Activated naive CD4-positive, alpha-beta T cell treated with anti-CD3 and anti-CD28 coated beads for 36 hours (primary cell): ENCODE results near the gene B4GALNT3. TPM values are rescaled to one million over a fixed set of nuclear protein-coding genes. Genes with fewer than 3 reads are reported as not detected.

Experiments
- CTCF ChIA-PET: fragments of 350-600 bp; sonication (Branson Sonifier 250); formaldehyde crosslinking; loops from one replicate; lab custom pipeline; 2021; ENCODE audit warnings: antibody characterized with exemption; lab: Charles Lee
- DNase-seq: peaks from one replicate; pipeline ENCODE4 v3.0.0-alpha.2; 2020
- H3K27ac Mint-ChIP-seq: one replicate; pipeline ENCODE4 v1.8.0; 2021; ENCODE audit warnings: mild to moderate bottlenecking, mixed read lengths
- H3K27me3 Mint-ChIP-seq: one replicate; pipeline ENCODE4 v1.8.0; 2021; ENCODE audit warnings: low read depth, mixed read lengths
- H3K36me3 Mint-ChIP-seq: one replicate; pipeline ENCODE4 v1.8.0; 2021; ENCODE audit warnings: low read depth, mixed read lengths
- H3K4me1 Mint-ChIP-seq: one replicate; pipeline ENCODE4 v1.8.0; 2021; ENCODE audit warnings: low read depth, mixed read lengths
- H3K4me3 Mint-ChIP-seq: one replicate; pipeline ENCODE4 v1.8.0; 2021; ENCODE audit warnings: mild to moderate bottlenecking, moderate library complexity, mixed read lengths
- H3K9me3 Mint-ChIP-seq: one replicate; pipeline ENCODE4 v1.8.0; 2021; ENCODE audit warnings: mixed read lengths
- intact Hi-C: fragments of 100-400 bp; cut with micrococcal nuclease; formaldehyde crosslinking; loops from one replicate; pipeline ENCODE4 v1.15.1; 2023
- total RNA-seq, 2 experiments: library from RNA; stranded (reverse); gene quantifications; one replicate each; pipeline ENCODE4 v1.2.3, GENCODE V29; 2021

The B4GALNT3 gene
- total RNA-seq, 2 experiments from 2014 or later, result 1.1 to 1.2 TPM

DNA sequence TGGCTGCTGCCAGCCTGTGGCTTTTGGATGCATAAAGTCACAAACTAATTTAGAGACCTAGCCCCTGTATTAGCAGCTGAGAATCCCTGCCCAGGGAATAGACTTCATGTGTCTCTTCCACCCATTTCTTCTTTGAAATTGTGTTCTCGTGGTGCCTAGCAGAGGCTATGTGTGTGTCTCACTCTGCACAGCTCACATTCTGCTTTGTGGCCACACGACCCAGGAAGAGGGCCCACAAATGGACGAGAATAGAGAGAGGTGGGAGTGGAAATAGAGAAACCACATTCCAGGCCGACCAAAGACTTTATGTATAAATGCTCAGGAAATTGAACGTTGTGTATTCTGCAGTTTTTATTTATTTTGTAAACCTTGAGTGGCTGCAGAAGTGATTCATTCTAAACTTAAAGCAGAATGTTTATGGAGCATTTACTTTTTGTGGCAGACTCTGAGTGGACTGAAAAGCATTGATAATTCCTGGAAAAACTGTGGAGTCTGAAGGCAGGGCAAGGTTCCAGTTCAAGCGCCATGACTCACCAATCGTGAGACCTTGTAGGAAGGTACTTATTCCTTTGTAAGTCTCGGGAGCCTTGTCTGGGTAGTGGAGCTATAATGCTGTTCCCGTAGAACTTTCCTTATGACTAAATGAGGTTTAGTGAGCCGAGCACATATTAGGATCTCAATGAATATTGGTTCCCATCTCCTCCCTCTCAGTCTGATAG is 9.1 kb downstream of the B4GALNT3 start:
- Mint-ChIP-seq H3K9me3 (no peaks in the 10 kb centered on the region), H3K27me3 (no peaks in the 10 kb centered on the region), H3K36me3 (no peaks in the 10 kb centered on the region), H3K27ac (no peak overlapping the region), H3K4me3 (no peak overlapping the region), H3K4me1 (no peaks in the 10 kb centered on the region)
- CTCF ChIA-PET, result interaction anchor here (0.7 kb wide), 1 partner anchor 79 kb away, joined by 3 read pairs; no protein-coding TSS in a partner anchor
- intact Hi-C loops, result no loop called here
- no peak for DNase-seq

DNA sequence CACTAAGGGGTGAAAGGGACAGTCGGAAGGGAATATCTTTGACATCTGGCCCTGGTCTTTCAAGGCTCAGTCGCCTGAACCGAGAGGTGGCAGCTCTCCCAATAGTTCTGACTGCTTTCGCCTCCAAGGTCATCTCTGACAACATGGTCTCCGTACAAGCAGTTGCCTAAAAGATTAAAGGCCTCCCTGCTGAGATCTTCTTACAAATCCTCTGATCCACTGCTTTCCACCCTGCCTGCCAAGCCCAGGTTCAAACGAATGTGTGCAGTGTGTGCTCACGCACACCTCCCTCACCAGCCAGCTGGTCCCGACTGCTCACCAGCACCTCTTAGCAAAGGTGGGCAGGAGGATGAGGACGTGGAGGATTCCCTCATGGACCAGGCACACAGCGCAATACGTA is 10.4 kb downstream of the B4GALNT3 start:
- H3K4me1 Mint-ChIP-seq, result no peaks in the 10 kb centered on the region
- H3K36me3 Mint-ChIP-seq, result no peaks in the 10 kb centered on the region
- CTCF ChIA-PET, result no interaction called here
- no peaks in the 10 kb centered on the region for H3K9me3 Mint-ChIP-seq
- intact Hi-C loops, result no loop called here
- DNase-seq, result no peak
- H3K27me3 Mint-ChIP-seq, result no peaks in the 10 kb centered on the region
- H3K4me3 Mint-ChIP-seq, result no peak overlapping the region
- no peak overlapping the region for H3K27ac Mint-ChIP-seq

DNA sequence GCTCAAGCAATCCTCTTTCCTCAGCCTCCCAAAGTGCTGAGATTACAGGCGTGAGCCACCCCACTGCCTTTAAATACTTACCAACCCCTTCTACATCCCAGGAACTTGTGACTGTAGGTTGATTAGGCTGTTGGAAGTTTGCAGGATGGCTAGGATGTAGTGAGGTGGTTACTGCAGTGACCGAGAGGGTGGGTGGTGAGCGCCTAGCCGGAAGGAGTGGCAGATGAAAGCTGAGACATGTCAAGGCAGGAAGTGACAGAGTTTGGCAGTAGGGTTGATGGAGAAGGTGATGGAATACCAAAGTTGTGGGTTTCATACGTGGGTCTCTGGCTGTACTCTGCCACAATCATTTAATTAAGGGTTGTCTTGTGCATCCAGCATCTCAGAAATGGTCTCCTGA is 13.5 kb downstream of the B4GALNT3 start:
- CTCF ChIA-PET, result no interaction called here
- no peak for DNase-seq
- intact Hi-C loops, result no loop called here
- no peaks in the 10 kb centered on the region for H3K4me1 Mint-ChIP-seq
- H3K4me3 Mint-ChIP-seq, result no peak overlapping the region
- H3K27ac Mint-ChIP-seq, result no peak overlapping the region
- peaks cover 2% of the 10 kb centered on the region for H3K27me3 Mint-ChIP-seq
- no peaks in the 10 kb centered on the region for H3K9me3 Mint-ChIP-seq
- H3K36me3 Mint-ChIP-seq, result no peaks in the 10 kb centered on the region

DNA sequence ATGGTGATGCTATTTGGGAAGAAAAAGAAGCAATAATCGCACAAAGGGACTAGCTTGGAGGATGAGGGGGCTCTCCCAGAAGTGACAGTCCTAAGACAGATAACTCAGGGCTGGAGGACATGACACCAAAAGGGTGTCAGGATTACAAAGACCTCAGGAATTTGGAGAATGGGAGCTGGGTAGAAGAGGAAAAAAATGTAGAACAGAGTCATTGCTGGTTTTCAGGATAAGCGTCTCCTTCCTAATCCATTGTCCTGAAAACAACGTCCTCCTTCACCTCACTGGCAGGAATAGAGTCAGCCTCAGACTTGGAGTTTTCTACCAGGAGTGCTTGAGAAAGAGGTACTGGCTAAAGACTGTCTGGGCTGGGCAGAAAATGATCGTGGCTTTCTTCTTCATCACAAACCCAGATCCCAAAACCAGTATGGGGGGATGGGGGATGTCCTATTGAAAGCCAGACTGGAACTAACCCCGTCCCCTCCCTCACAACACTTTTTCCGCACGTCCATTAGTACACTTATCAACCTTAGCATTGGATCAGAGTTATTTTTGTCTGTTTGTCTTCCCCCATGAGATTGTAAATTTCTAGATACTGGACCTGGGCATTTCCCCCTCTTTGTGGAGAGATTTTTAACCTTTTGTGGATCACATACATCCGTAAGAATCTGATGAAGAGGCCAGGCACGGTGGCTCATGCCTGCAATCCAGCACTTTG is 14.3 kb downstream of the B4GALNT3 start:
- DNase-seq, result no peak
- no peaks in the 10 kb centered on the region for H3K9me3 Mint-ChIP-seq
- CTCF ChIA-PET, result interaction anchor here (1.0 to 1.1 kb wide), 2 partner anchors 9 to 73 kb away, joined by 3 read pairs; no protein-coding TSS in a partner anchor
- intact Hi-C loops, result no loop called here
- H3K4me1 Mint-ChIP-seq, result no peaks in the 10 kb centered on the region
- H3K36me3 Mint-ChIP-seq, result no peaks in the 10 kb centered on the region
- H3K27ac Mint-ChIP-seq, result no peak overlapping the region
- H3K4me3 Mint-ChIP-seq, result no peak overlapping the region
- peaks cover 2% of the 10 kb centered on the region for H3K27me3 Mint-ChIP-seq

DNA sequence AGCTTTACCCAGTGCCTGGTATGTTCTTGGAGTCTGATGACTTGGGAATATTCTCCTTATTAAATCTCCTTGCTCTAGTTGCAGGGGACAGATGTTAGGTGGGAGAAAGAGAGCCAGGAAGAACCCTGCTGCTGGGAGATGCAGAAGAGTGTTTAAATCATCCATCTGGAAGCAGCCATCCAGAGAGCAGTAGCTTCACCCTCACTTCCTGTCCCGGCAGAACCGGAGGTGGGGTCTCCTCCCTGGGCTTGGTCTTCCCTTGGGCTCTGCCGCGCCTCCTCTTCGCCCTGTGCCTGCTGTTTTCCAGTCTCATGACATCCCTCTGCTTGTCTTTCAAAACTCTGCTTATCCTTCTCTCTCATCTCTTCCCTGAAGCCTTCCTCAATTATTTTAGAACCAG is 15.5 kb downstream of the B4GALNT3 start:
- Mint-ChIP-seq H3K36me3 (no peaks in the 10 kb centered on the region), H3K27ac (no peak overlapping the region), H3K27me3 (peaks cover 2% of the 10 kb centered on the region), H3K4me3 (no peak overlapping the region), H3K4me1 (no peaks in the 10 kb centered on the region), H3K9me3 (no peaks in the 10 kb centered on the region)
- DNase-seq, result no peak
- CTCF ChIA-PET, result no interaction called here
- intact Hi-C loops, result no loop called here

DNA sequence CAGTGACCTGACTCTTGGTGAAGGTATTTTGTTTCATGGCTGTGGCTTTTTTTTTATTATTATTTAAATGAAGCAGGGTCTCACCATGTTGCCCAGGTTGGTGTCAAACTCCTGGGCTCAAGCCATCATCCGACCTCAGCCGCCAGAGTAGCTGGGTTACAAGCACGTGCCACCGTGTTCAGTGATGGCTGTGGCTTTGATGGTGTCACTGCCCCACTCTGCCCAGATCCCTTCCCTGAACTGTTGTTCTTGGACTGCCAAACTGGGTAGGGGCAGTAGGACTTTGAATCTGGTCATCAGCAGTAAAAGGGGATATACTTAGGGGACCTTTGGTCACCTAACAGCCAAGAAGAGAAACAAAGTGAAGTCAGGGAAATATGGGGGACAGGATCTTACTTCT is 19.4 kb downstream of the B4GALNT3 start:
- no peak overlapping the region for H3K4me3 Mint-ChIP-seq
- H3K36me3 Mint-ChIP-seq, result no peaks in the 10 kb centered on the region
- intact Hi-C loops, result no loop called here
- no peaks in the 10 kb centered on the region for H3K4me1 Mint-ChIP-seq
- no peaks in the 10 kb centered on the region for H3K9me3 Mint-ChIP-seq
- CTCF ChIA-PET, result no interaction called here
- no peak overlapping the region for H3K27ac Mint-ChIP-seq
- no peak for DNase-seq
- H3K27me3 Mint-ChIP-seq, result peaks cover 6% of the 10 kb centered on the region

DNA sequence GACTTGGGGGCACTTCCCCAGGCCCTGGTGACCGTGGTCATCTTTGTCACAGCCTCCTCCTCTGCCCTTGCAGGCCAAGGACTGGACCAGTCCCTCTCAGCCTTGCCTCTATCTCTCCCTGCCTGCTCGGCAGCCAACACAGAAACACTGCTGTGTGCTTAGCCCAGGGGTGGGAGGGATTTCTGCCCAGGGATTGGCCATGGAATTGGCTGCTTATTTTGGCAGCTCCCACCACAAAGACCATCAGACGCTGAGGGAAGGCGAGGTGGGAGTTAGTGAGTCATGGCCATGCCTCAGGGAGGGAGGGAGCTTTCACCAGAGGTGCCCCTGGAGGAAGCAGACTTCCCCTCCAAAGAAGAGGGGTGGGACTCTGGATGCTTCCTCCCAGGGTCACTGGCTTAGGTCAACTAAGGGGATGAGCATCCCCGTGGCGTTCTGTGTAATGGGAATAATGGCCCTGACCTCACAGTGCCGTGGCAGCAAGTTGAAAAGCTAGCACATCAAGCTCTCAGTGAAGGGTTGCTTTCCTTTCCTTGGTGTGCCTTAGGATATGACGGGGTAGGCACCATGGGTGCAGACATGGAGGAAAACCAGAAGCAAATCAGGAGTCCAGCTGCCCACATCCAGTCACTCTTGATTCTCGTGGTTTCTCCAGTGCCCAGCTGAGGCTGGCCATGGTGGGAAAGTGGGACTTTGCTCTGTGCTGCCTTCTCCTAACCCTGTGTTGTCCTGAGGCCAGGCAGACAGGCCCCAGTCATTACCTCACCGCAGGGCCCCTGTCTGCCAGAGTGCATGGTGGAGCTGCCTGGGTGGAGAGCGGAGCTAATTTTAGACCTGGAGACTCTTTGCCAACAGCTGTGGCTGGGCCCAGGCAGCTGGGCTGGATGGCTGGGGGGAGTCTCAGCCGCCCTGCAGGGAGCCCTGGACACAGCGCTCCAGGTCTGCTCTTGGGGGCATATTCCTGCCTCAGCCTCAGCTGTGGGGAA is 21.4 kb downstream of the B4GALNT3 start:
- Mint-ChIP-seq H3K27me3 (peaks cover 4% of the 10 kb centered on the region), H3K4me3 (no peak overlapping the region), H3K27ac (no peak overlapping the region), H3K9me3 (no peaks in the 10 kb centered on the region), H3K36me3 (no peaks in the 10 kb centered on the region), H3K4me1 (no peaks in the 10 kb centered on the region)
- CTCF ChIA-PET, result interaction anchor here (0.6 kb wide), 1 partner anchor 30 kb away, joined by 3 read pairs; no protein-coding TSS in a partner anchor
- no peak for DNase-seq
- intact Hi-C loops, result no loop called here

DNA sequence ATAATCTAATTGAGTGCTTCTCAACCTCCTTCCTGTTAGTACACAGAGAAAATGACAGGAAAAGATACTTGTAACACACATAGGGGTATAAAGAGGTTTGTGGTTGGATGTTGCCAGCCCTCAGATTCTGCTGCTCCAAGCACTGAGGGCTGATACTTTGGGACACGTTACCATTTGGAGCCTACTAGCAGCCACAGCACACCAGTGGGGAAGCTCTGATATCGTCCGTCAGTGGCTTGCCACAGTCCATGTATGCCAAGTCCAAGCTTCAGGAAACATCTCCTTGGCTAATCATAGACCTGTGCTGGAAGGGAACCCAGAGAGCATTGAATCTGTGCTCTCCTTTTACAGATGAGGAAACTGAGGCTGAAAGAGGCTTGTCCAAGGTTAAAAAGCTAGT is 22.3 kb downstream of the B4GALNT3 start:
- intact Hi-C loops, result no loop called here
- H3K4me3 Mint-ChIP-seq, result no peak overlapping the region
- H3K36me3 Mint-ChIP-seq, result no peaks in the 10 kb centered on the region
- H3K4me1 Mint-ChIP-seq, result peaks cover under 1% of the 10 kb centered on the region
- H3K9me3 Mint-ChIP-seq, result peaks cover 3% of the 10 kb centered on the region
- no peak overlapping the region for H3K27ac Mint-ChIP-seq
- peaks cover 6% of the 10 kb centered on the region for H3K27me3 Mint-ChIP-seq
- CTCF ChIA-PET, result interaction anchor here (1.1 kb wide), 1 partner anchor 40 kb away, joined by 3 read pairs; no protein-coding TSS in a partner anchor
- DNase-seq, result no peak

DNA sequence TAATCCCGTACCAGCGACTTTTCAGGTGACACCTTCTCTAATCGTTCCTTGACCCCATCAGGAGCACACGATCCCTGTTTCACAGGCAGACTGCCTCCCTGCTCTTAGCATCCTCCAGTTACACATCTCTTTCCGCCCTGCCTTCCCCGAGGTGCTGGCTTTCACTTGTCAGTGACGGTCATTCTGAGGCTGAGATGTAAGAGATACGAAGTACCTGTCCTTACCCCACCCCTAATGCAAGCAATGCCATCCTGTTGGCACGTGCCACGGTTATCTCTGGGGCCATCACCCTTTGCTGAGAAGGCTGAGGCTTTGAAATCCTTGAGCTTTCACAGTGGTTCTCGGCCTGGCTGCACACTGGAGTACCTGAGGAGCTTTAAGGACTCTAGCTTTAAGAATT is 24.4 kb downstream of the B4GALNT3 start:
- DNase-seq, result no peak
- H3K36me3 Mint-ChIP-seq, result peaks cover 2% of the 10 kb centered on the region
- H3K4me1 Mint-ChIP-seq, result peaks cover 9% of the 10 kb centered on the region
- H3K9me3 Mint-ChIP-seq, result peaks cover 11% of the 10 kb centered on the region
- CTCF ChIA-PET, result interaction anchor here (0.6 to 2.2 kb wide), 3 partner anchors 10 to 39 kb away, joined by 3 to 6 read pairs (median 4); no protein-coding TSS in a partner anchor
- no peak overlapping the region for H3K4me3 Mint-ChIP-seq
- no peak overlapping the region for H3K27ac Mint-ChIP-seq
- intact Hi-C loops, result no loop called here
- H3K27me3 Mint-ChIP-seq, result peaks cover 8% of the 10 kb centered on the region

DNA sequence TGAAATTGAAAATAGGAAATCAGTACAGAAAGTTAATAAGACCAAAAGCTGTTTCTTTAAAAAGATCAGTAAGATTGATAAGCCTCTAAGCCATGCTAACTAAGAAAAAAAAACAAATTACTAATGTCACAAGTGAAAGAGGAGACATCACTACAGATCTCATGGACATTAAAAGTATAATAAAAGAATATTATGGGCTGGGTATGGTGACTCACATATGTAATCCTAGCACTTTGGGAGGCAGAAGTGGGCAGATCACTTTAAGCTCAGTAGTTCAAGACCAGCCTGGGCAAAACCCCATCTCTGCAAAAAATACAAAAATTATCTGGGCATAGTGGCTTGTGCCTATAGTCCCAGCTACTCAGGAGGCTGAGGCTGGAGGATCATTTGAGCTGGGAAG is 30.5 kb downstream of the B4GALNT3 start:
- H3K27me3 Mint-ChIP-seq, result peaks cover 3% of the 10 kb centered on the region
- peaks cover 2% of the 10 kb centered on the region for H3K36me3 Mint-ChIP-seq
- H3K9me3 Mint-ChIP-seq, result peaks cover 28% of the 10 kb centered on the region
- no peak for DNase-seq
- no peak overlapping the region for H3K4me3 Mint-ChIP-seq
- no peak overlapping the region for H3K27ac Mint-ChIP-seq
- CTCF ChIA-PET, result interaction anchor here (0.9 to 1.3 kb wide), 2 partner anchors 34 to 38 kb away, joined by 3 read pairs; no protein-coding TSS in a partner anchor
- intact Hi-C loops, result no loop called here
- peaks cover 9% of the 10 kb centered on the region for H3K4me1 Mint-ChIP-seq

DNA sequence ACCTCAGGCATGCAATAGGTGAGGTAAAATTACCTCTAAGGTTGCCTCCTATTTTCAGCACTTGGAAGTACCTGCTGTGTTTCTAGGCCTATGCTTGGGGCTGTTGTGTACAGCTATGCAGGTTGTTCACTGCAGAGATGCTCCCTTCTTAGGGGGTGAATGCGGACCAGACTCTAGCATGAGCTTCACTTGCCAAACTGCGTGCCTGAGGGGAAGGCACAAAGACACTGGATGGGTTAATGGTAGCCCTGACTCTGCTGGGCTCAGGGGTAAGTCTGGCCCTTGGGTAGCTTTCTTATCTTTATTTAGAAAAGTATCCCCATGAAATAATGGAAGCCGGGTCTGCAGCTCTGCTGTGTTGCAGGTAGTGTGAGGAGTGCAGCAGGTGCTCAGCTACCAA is 35.7 kb downstream of the B4GALNT3 start:
- no peaks in the 10 kb centered on the region for H3K27me3 Mint-ChIP-seq
- intact Hi-C loops, result no loop called here
- no peak overlapping the region for H3K4me3 Mint-ChIP-seq
- no peaks in the 10 kb centered on the region for H3K4me1 Mint-ChIP-seq
- no peak for DNase-seq
- no peaks in the 10 kb centered on the region for H3K36me3 Mint-ChIP-seq
- H3K9me3 Mint-ChIP-seq, result peaks cover 7% of the 10 kb centered on the region
- no peak overlapping the region for H3K27ac Mint-ChIP-seq
- CTCF ChIA-PET, result interaction anchor here (0.6 to 1.5 kb wide), 3 partner anchors 28 to 52 kb away, joined by 3 to 6 read pairs (median 3); no protein-coding TSS in a partner anchor

DNA sequence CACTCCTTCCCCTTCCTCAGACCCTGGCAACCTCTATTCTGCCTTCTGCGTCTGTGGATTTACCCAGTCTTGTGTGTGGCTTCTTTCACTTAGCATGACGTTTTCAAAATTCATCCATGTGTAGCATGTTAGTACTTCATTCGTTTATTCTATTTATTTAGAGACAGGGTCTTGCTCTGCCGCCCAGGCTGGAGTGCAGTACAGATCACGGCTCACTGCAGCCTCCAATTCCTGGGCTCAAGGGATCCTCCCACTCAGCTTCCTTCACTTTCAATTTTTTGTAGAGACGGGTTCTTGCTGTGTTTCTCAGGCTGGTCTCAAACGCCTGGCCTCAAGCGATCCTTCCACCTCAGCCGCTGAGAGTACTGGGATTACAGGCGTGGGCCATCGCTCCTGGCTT is 37.0 kb downstream of the B4GALNT3 start:
- no peaks in the 10 kb centered on the region for H3K4me1 Mint-ChIP-seq
- no peak overlapping the region for H3K27ac Mint-ChIP-seq
- peaks cover 4% of the 10 kb centered on the region for H3K9me3 Mint-ChIP-seq
- H3K4me3 Mint-ChIP-seq, result no peak overlapping the region
- intact Hi-C loops, result no loop called here
- no peak for DNase-seq
- no peaks in the 10 kb centered on the region for H3K27me3 Mint-ChIP-seq
- CTCF ChIA-PET, result no interaction called here
- H3K36me3 Mint-ChIP-seq, result no peaks in the 10 kb centered on the region
